ENCODE data around the gene TMCO4.

Gene TMCO4

GRCh38 chr1:19678493-19678892, 121.2 kb downstream of the TMCO4 start:
- H3K27ac ChIP-seq, result no peak overlapping the region
- ChIA-PET CTCF (no interaction called here), POLR2A (ENCODE audit: low non-redundant PET) (no interaction called here)
- no peak for DNase-seq (ENCODE audit: low spot score)
- no peak for TF ChIP-seq CTCF (conservative IDR thresholded peaks at IDR 0.05; ENCODE audit: low read depth)

- POLR2A ChIA-PET (ENCODE audit: low non-redundant PET), result interaction anchor here (0.6 kb wide), 1 partner anchor 346 kb away, joined by 3 read pairs; no protein-coding TSS in a partner anchor
- CTCF ChIA-PET, result interaction anchor here (0.5 to 0.6 kb wide), 2 partner anchors 22 to 193 kb away, joined by 3 to 4 read pairs; no protein-coding TSS in a partner anchor
- no peak for TF ChIP-seq CTCF (conservative IDR thresholded peaks at IDR 0.05; ENCODE audit: low read depth)
- DNase-seq (ENCODE audit: low spot score), result peak; percentile 70
- H3K27ac ChIP-seq, result no peak overlapping the region
Measured at GRCh38 chr1:19676438-19676922, 123.2 kb downstream of the TMCO4 start.

GRCh38 chr1:19675797-19676196, 123.9 kb downstream of the TMCO4 start:
- H3K27ac ChIP-seq, result no peak overlapping the region
- ChIA-PET POLR2A (ENCODE audit: low non-redundant PET) (interaction anchor here (0.6 kb wide), 1 partner anchor 345 kb away, joined by 3 read pairs; no protein-coding TSS in a partner anchor), CTCF (interaction anchor here (0.6 kb wide), 1 partner anchor 21 kb away, joined by 4 read pairs; no protein-coding TSS in a partner anchor)
- TF ChIP-seq CTCF (conservative IDR thresholded peaks at IDR 0.05; ENCODE audit: low read depth), result no peak
- DNase-seq (ENCODE audit: low spot score), result no peak

GRCh38 chr1:19672237-19672636, 127.5 kb downstream of the TMCO4 start:
- no peak for TF ChIP-seq CTCF (conservative IDR thresholded peaks at IDR 0.05; ENCODE audit: low read depth)
- CTCF ChIA-PET, result no interaction called here
- no peak overlapping the region for H3K27ac ChIP-seq
- POLR2A ChIA-PET (ENCODE audit: low non-redundant PET), result no interaction called here
- DNase-seq (ENCODE audit: low spot score), result no peak

- CTCF ChIA-PET, result interaction anchor here (0.6 kb wide), 1 partner anchor 326 kb away, joined by 4 read pairs; no protein-coding TSS in a partner anchor
- DNase-seq (ENCODE audit: low spot score), result no peak
- TF ChIP-seq CTCF (conservative IDR thresholded peaks at IDR 0.05; ENCODE audit: low read depth), result no peak
- H3K27ac ChIP-seq, result no peak overlapping the region
- POLR2A ChIA-PET (ENCODE audit: low non-redundant PET), result no interaction called here
Measured at GRCh38 chr1:19670787-19671186, 128.9 kb downstream of the TMCO4 start.

GRCh38 chr1:19668888-19669287, 130.8 kb downstream of the TMCO4 start:
- ChIA-PET CTCF (interaction anchor here (1.1 to 1.8 kb wide), 2 partner anchors 10 to 15 kb away, joined by 3 to 6 read pairs; no protein-coding TSS in a partner anchor), POLR2A (ENCODE audit: low non-redundant PET) (interaction anchor here (0.5 kb wide), 1 partner anchor 14 kb away, joined by 3 read pairs; no protein-coding TSS in a partner anchor)
- no peak for DNase-seq (ENCODE audit: low spot score)
- no peak overlapping the region for H3K27ac ChIP-seq
- no peak for TF ChIP-seq CTCF (conservative IDR thresholded peaks at IDR 0.05; ENCODE audit: low read depth)
